ENCODE data around the gene NDOR1. TPM values are rescaled to one million over a fixed set of nuclear protein-coding genes. Genes with fewer than 3 reads are reported as not detected.

NDOR1 gene
- polyA plus RNA-seq, 2 of the 4 experiments (the other 2 are of a cell fraction) = 5.6 to 19.5 TPM

DNA sequence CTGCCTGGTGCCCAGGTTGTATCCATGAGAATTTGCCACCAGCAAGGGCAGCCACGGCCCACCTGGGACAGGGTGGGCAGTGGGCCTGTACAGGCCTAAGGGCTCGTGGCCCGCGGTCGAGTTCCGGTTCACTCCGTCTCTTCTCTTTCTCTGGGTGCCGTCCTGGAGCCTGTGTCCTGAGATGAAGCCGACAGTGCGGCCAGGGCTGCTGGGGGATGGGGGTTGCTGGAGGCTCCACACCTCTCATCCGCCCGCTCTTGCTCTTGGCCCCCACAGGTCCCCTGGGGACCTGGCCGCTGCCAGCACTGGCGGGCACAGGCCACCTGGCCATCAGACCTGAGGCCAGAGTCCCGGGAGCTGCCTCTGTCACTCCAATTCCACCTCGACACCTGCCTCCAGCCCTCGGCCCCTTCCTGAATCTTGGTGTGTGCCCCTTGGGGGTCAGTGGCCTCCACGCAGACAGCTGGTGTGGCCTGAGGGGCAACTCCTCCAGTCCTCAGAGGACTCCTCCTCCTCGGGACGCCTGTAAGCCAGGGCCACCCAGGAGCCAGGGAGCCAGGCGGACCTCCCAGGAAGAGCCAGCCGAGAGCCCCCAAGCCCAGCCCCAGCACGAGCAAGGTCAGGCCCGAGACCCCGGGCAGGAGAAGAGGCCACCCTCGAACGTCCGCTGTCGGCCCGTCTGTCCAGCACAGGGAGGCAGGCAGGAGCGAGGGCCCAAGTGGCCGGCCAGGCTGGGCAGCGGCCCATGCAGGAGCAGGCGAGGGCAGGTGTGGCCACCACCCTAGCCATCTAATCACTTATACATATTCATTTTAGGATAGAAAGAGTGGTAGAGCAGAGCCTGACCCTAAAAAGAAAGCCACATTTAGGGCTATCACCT, 40.9 kb upstream of the NDOR1 start:
- TF ChIP-seq CBX8 (IDR thresholded peaks at IDR 0.05) (no peak), HOXB5 (CRISPR knock-in tag; IDR thresholded peaks at IDR 0.05) (no peak), ZC3H11A (IDR thresholded peaks at IDR 0.05) (no peak), JUNB (IDR thresholded peaks at IDR 0.05) (no peak), TP53 (CRISPR knock-in tag; IDR thresholded peaks at IDR 0.05) (no peak), POLR2A (IDR thresholded peaks at IDR 0.05; ENCODE audit: low read length) (no peak), SREBF2 (IDR thresholded peaks at IDR 0.05) (no peak), RAD21 (conservative IDR thresholded peaks at IDR 0.05 in 1 of 2, IDR thresholded peaks at IDR 0.05 in 1 of 2) (no peak), EP300 (IDR thresholded peaks at IDR 0.05) (no peak)
- TF ChIP-seq, protein P1, sequence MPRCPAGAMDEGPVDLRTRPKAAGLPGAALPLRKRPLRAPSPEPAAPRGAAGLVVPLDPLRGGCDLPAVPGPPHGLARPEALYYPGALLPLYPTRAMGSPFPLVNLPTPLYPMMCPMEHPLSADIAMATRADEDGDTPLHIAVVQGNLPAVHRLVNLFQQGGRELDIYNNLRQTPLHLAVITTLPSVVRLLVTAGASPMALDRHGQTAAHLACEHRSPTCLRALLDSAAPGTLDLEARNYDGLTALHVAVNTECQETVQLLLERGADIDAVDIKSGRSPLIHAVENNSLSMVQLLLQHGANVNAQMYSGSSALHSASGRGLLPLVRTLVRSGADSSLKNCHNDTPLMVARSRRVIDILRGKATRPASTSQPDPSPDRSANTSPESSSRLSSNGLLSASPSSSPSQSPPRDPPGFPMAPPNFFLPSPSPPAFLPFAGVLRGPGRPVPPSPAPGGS (IDR thresholded peaks at IDR 0.05) = no peak
- ChIA-PET POLR2A (no interaction called here), CTCF (interaction anchor here (0.6 to 7.4 kb wide), 6 partner anchors 12 to 72 kb away, joined by 3 to 57 read pairs (median 8); partner anchors contain the start of genes RNF224 and SSNA1)
- FAIRE-seq (no peak), DNase-seq (ENCODE audit: low read depth in 1 of 2, low spot score in 1 of 2) (no peak), ATAC-seq (no peak)
- H3K27ac ChIP-seq = no peak overlapping the region
- no peaks in the 10 kb centered on the region for H3K9me3 ChIP-seq
- H3K4me1 ChIP-seq = peaks cover 39% of the 10 kb centered on the region
- no peak overlapping the region for H3K4me2 ChIP-seq
- 78% methylated on average over 25 of the region's 34 CpGs for WGBS (ENCODE audit: missing lambda C conversion rate)
- H3K4me3 ChIP-seq = no peak overlapping the region

DNA sequence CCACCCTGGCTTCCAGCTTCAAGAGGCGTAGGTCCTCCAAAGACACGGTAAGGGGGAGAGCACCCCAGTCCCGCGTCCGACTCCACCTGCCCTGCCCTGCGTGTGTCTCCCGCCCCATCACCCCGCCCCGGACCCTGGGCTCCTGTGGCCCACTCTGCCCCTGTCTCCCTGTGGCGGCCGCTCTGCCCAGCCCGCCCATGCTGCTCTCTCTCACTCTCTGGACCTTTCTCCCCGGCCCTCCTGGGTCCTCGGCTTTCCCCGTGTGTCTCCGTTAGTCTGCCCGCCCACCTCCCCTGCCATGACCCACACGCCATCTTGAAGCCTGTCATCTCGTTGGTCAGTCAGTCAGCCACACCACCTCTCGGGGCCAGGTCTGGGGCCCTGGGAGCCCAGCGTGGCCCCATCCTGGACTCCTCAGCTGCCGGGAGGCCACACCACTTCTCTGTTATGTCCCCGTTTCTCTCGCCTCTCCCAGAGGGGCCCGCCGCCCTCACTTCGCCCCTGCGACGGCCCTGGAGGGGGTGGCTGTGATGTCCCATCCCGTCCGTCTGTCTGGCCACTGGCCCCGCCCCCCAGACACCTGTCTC, 40.2 kb upstream of the NDOR1 start:
- no peak for FAIRE-seq

More for the DNA sequence above, 40.2 kb upstream of the NDOR1 start:
- H3K9me3 ChIP-seq = no peaks in the 10 kb centered on the region
- DNase-seq (ENCODE audit: low read depth in 1 of 2, low spot score in 1 of 2) (no peak), ATAC-seq (no peak)
- ChIA-PET CTCF (interaction anchor here (1.3 to 16.5 kb wide), 5 partner anchors 12 to 62 kb away, joined by 3 to 156 read pairs (median 13); partner anchors contain the start of genes ANAPC2, RNF224 and SSNA1), POLR2A (no interaction called here)
- no peak overlapping the region for H3K27ac ChIP-seq
- no peak overlapping the region for H3K4me3 ChIP-seq
- WGBS (ENCODE audit: missing lambda C conversion rate) = 90% methylated on average over 28 of the region's 32 CpGs
- H3K4me2 ChIP-seq = no peak overlapping the region
- peaks cover 46% of the 10 kb centered on the region for H3K4me1 ChIP-seq
- TF ChIP-seq EHMT2 (IDR thresholded peaks at IDR 0.05; ENCODE audit: low read depth) (no peak), POLR2AphosphoS2 (conservative IDR thresholded peaks at IDR 0.05; ENCODE audit: low read length) (no peak), FOSB (CRISPR knock-in tag; IDR thresholded peaks at IDR 0.05) (no peak), HEYL (CRISPR knock-in tag; IDR thresholded peaks at IDR 0.05) (no peak), KDM5A (IDR thresholded peaks at IDR 0.05) (no peak), TP53 (CRISPR knock-in tag; IDR thresholded peaks at IDR 0.05) (no peak), MAFK (IDR thresholded peaks at IDR 0.05; ENCODE audit: partially characterized antibody) (no peak), KDM1A (IDR thresholded peaks at IDR 0.05; ENCODE audit: low read depth) (no peak), CBX2 (IDR thresholded peaks at IDR 0.05; ENCODE audit: borderline replicate concordance, low read depth) (no peak), HOXB13 (CRISPR knock-in tag; IDR thresholded peaks at IDR 0.05; ENCODE audit: low read depth) (no peak), MYC (IDR thresholded peaks at IDR 0.05; ENCODE audit: borderline replicate concordance, low read length) (no peak), ZSCAN20 (CRISPR knock-in tag; IDR thresholded peaks at IDR 0.05) (no peak), TFCP2L1 (CRISPR knock-in tag; IDR thresholded peaks at IDR 0.05) (no peak), ZNF302 (CRISPR knock-in tag; IDR thresholded peaks at IDR 0.05) (no peak)
- TF ChIP-seq, protein P2, sequence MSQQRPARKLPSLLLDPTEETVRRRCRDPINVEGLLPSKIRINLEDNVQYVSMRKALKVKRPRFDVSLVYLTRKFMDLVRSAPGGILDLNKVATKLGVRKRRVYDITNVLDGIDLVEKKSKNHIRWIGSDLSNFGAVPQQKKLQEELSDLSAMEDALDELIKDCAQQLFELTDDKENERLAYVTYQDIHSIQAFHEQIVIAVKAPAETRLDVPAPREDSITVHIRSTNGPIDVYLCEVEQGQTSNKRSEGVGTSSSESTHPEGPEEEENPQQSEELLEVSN (IDR thresholded peaks at IDR 0.05; ENCODE audit: borderline replicate concordance, low read depth) = no peak
- TF ChIP-seq, protein P3, sequence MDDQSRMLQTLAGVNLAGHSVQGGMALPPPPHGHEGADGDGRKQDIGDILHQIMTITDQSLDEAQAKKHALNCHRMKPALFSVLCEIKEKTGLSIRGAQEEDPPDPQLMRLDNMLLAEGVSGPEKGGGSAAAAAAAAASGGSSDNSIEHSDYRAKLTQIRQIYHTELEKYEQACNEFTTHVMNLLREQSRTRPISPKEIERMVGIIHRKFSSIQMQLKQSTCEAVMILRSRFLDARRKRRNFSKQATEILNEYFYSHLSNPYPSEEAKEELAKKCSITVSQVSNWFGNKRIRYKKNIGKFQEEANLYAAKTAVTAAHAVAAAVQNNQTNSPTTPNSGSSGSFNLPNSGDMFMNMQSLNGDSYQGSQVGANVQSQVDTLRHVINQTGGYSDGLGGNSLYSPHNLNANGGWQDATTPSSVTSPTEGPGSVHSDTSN (IDR thresholded peaks at IDR 0.05) = no peak
- TF ChIP-seq, protein P4, sequence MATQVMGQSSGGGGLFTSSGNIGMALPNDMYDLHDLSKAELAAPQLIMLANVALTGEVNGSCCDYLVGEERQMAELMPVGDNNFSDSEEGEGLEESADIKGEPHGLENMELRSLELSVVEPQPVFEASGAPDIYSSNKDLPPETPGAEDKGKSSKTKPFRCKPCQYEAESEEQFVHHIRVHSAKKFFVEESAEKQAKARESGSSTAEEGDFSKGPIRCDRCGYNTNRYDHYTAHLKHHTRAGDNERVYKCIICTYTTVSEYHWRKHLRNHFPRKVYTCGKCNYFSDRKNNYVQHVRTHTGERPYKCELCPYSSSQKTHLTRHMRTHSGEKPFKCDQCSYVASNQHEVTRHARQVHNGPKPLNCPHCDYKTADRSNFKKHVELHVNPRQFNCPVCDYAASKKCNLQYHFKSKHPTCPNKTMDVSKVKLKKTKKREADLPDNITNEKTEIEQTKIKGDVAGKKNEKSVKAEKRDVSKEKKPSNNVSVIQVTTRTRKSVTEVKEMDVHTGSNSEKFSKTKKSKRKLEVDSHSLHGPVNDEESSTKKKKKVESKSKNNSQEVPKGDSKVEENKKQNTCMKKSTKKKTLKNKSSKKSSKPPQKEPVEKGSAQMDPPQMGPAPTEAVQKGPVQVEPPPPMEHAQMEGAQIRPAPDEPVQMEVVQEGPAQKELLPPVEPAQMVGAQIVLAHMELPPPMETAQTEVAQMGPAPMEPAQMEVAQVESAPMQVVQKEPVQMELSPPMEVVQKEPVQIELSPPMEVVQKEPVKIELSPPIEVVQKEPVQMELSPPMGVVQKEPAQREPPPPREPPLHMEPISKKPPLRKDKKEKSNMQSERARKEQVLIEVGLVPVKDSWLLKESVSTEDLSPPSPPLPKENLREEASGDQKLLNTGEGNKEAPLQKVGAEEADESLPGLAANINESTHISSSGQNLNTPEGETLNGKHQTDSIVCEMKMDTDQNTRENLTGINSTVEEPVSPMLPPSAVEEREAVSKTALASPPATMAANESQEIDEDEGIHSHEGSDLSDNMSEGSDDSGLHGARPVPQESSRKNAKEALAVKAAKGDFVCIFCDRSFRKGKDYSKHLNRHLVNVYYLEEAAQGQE (IDR thresholded peaks at IDR 0.05) = no peak
